Measurements from ENCODE around the gene IGSF21.

- TF ChIP-seq CTCF (IDR thresholded peaks at IDR 0.05) (no peak), POLR2A (IDR thresholded peaks at IDR 0.05) (no peak)
Observed at GRCh38 chr1:18191481-18192155, 84.0 kb downstream of the IGSF21 start.

All from thyroid gland (tissue), 4 donors.